Lower lobe of right lung (tissue), 2 donors: ENCODE data around the gene TMEM51. TPM values are rescaled to one million over a fixed set of nuclear protein-coding genes. Genes with fewer than 3 reads are reported as not detected.

Experiments used
- ATAC-seq, 2 donors: fragments of 200-7000 bp; cut with Tn5 transposase; one replicate each; pipeline ENCODE4 v1.9.1; 2020 to 2022; ENCODE audit warnings: mild to moderate bottlenecking in 2 of 2, moderate library complexity in 2 of 2
- DNase-seq: peaks from one replicate; pipeline ENCODE4 v3.0.0-alpha.2; 2020
- H3K27ac ChIP-seq: fragments of 200-600 bp; one replicate; pipeline ENCODE4 v1.8.0; 2022
- H3K27me3 ChIP-seq: fragments of 200-600 bp; one replicate; pipeline ENCODE4 v1.8.0; 2022; ENCODE audit warnings: low read depth
- H3K36me3 ChIP-seq: fragments of 200-600 bp; one replicate; pipeline ENCODE4 v1.8.0; 2022; ENCODE audit warnings: mild to moderate bottlenecking
- H3K4me1 ChIP-seq: fragments of 200-600 bp; one replicate; pipeline ENCODE4 v1.8.0; 2022
- H3K4me3 ChIP-seq: fragments of 200-600 bp; one replicate; pipeline ENCODE4 v1.8.0; 2022; ENCODE audit warnings: mild to moderate bottlenecking
- H3K9me3 ChIP-seq: fragments of 200-600 bp; one replicate; pipeline ENCODE4 v1.8.0; 2022
- intact Hi-C: fragments of 100-400 bp; cut with DNase I; formaldehyde crosslinking; loops from one replicate; pipeline ENCODE4 v1.11.0; 2022
- total RNA-seq: library from RNA; stranded (reverse); fragmentation: NEBNext Ultra II Directional; extraction: Animal tissue kit (Norgen Biotek cat#: 25700); gene quantifications from one replicate; pipeline ENCODE4 v1.2.1, GENCODE V29; 2021
- TF ChIP-seq, protein P1 (sequence below): fragments of 200-600 bp; IDR thresholded peaks from one replicate; pipeline ENCODE4 v1.8.0; 2022; ENCODE audit warnings: antibody characterized with exemption, mild to moderate bottlenecking
- donor health status: DM: no; HTN: yes; CAD: no; lungs with severe emphysema.

Gene TMEM51
- total RNA-seq, 1 donor from 2014 or later, result 18.4 TPM

- no peak for DNase-seq
- TF ChIP-seq, protein P1, sequence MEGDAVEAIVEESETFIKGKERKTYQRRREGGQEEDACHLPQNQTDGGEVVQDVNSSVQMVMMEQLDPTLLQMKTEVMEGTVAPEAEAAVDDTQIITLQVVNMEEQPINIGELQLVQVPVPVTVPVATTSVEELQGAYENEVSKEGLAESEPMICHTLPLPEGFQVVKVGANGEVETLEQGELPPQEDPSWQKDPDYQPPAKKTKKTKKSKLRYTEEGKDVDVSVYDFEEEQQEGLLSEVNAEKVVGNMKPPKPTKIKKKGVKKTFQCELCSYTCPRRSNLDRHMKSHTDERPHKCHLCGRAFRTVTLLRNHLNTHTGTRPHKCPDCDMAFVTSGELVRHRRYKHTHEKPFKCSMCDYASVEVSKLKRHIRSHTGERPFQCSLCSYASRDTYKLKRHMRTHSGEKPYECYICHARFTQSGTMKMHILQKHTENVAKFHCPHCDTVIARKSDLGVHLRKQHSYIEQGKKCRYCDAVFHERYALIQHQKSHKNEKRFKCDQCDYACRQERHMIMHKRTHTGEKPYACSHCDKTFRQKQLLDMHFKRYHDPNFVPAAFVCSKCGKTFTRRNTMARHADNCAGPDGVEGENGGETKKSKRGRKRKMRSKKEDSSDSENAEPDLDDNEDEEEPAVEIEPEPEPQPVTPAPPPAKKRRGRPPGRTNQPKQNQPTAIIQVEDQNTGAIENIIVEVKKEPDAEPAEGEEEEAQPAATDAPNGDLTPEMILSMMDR, result no peak
- H3K27ac ChIP-seq, result no peak overlapping the region
- H3K27me3 ChIP-seq, result no peaks in the 10 kb centered on the region
- H3K4me3 ChIP-seq, result no peak overlapping the region
- no peaks in the 10 kb centered on the region for H3K9me3 ChIP-seq
- intact Hi-C loops, result no loop called here
- H3K4me1 ChIP-seq, result no peaks in the 10 kb centered on the region
- no peak for ATAC-seq
- no peaks in the 10 kb centered on the region for H3K36me3 ChIP-seq
These were observed 80.1 kb downstream of the TMEM51 start for GRCh38 chr1:15233689-15234088.

GRCh38 chr1:15236321-15236721, 82.8 kb downstream of the TMEM51 start:
- no peak for DNase-seq
- ATAC-seq, result peak in 1 of 2 donors; percentile 45
- TF ChIP-seq, protein P1, result no peak
- H3K27ac ChIP-seq, result no peak overlapping the region
- intact Hi-C loops, result no loop called here
- no peak overlapping the region for H3K4me3 ChIP-seq
- no peaks in the 10 kb centered on the region for H3K9me3 ChIP-seq
- H3K36me3 ChIP-seq, result no peaks in the 10 kb centered on the region
- no peaks in the 10 kb centered on the region for H3K27me3 ChIP-seq
- no peaks in the 10 kb centered on the region for H3K4me1 ChIP-seq

- H3K4me1 ChIP-seq, result no peaks in the 10 kb centered on the region
- no peaks in the 10 kb centered on the region for H3K9me3 ChIP-seq
- intact Hi-C loops, result no loop called here
- ATAC-seq, result no peak
- no peak overlapping the region for H3K27ac ChIP-seq
- DNase-seq, result no peak
- H3K4me3 ChIP-seq, result no peak overlapping the region
- TF ChIP-seq, protein P1, result no peak
- no peaks in the 10 kb centered on the region for H3K27me3 ChIP-seq
- H3K36me3 ChIP-seq, result no peaks in the 10 kb centered on the region
These were observed 83.2 kb downstream of the TMEM51 start for GRCh38 chr1:15236746-15237145.

DNA sequence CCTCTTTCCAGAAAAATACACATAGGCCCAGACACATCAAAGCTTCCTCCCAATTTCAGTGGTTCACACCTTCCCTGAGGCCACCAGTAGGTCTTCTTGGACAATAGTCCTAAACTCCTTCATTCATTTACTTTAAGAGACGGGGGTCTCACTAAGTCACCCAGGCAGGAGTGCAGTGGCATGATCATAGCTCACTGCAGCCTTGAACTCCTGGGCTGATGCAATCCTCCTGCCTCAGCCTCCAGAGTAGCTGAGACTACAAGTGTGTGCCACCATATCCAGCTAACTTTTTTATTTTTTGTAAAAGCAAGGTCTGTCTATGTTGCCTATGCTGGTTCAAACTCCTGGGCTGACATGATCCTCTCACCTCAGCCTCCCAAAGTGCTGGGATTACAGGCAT, 85.2 kb downstream of the TMEM51 start:
- Histone ChIP-seq H3K4me3 (no peak overlapping the region), H3K27ac (no peak overlapping the region), H3K27me3 (no peaks in the 10 kb centered on the region), H3K36me3 (no peaks in the 10 kb centered on the region), H3K9me3 (no peaks in the 10 kb centered on the region), H3K4me1 (no peaks in the 10 kb centered on the region)
- TF ChIP-seq, protein P1, result no peak
- DNase-seq (no peak), ATAC-seq (no peak)
- intact Hi-C loops, result no loop called here

DNA sequence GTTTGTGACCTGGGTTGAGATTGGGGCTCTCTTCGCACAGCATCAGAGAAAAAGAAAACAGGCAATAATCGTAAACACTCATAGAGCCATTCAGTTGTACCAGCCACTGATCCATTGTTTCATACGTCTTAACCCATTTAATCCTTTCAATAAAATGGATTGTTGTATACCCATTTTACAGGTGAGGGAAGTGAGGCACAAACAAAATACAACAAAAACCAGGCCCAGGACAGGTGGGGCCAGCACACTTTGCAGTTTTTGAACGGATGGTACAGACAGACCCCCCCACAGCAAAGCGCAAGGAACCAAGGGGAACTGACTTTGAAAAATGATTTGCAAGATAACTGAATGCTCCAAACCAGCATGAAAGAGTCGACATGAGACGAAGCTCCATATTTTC, 89.2 kb downstream of the TMEM51 start:
- Histone ChIP-seq H3K27me3 (no peaks in the 10 kb centered on the region), H3K27ac (no peak overlapping the region), H3K4me1 (peaks cover 22% of the 10 kb centered on the region), H3K4me3 (no peak overlapping the region), H3K36me3 (no peaks in the 10 kb centered on the region), H3K9me3 (no peaks in the 10 kb centered on the region)
- ATAC-seq (no peak), DNase-seq (no peak)
- intact Hi-C loops, result no loop called here
- TF ChIP-seq, protein P1, result no peak
